ENCODE measurements around the gene GABBR2.

GABBR2 gene

DNA sequence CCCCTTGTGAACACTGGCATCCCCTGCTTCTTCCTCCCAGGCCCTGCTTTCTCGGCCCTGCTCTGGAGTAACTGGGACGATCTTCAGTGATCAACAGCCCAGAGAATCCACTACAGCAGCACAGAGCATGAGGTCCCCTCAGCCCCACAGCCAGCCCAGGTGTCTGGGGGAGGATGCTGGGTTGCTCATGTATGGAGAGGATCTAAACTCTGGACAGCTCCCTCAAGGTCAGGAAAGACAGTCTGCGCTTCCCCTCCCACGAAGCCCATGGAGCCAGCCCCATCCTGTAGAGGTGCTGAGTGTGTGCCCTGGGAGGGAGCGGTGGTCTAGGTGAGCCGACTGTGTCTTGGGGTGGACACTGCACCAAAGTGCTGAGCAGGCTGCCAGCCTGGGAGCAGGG, 190.2 kb downstream of the GABBR2 start:
- peaks cover 12% of the 10 kb centered on the region; the same call in 1 of the 2 replicates for H3K27me3 ChIP-seq (ENCODE audit: control insufficient read depth, low read length)
- no peaks in the 10 kb centered on the region for H3K4me1 ChIP-seq (ENCODE audit: control insufficient read depth, low read length)
- no peaks in the 10 kb centered on the region for H4K20me1 ChIP-seq (ENCODE audit: control insufficient read depth, insufficient read depth, low read depth, low read length)
- H3K79me2 ChIP-seq (ENCODE audit: control insufficient read depth, low read length), result no peaks in the 10 kb centered on the region
- no peak overlapping the region for H3K4me2 ChIP-seq (ENCODE audit: low read length)
- no peaks in the 10 kb centered on the region for H3K9me2 ChIP-seq (replicated peaks; ENCODE audit: control insufficient read depth, low read length)
- H3K36me3 ChIP-seq (ENCODE audit: control insufficient read depth, low read length), result no peaks in the 10 kb centered on the region
- H3F3A ChIP-seq (ENCODE audit: control insufficient read depth, insufficient read depth), result no peaks in the 10 kb centered on the region
- TF ChIP-seq, protein P1, sequence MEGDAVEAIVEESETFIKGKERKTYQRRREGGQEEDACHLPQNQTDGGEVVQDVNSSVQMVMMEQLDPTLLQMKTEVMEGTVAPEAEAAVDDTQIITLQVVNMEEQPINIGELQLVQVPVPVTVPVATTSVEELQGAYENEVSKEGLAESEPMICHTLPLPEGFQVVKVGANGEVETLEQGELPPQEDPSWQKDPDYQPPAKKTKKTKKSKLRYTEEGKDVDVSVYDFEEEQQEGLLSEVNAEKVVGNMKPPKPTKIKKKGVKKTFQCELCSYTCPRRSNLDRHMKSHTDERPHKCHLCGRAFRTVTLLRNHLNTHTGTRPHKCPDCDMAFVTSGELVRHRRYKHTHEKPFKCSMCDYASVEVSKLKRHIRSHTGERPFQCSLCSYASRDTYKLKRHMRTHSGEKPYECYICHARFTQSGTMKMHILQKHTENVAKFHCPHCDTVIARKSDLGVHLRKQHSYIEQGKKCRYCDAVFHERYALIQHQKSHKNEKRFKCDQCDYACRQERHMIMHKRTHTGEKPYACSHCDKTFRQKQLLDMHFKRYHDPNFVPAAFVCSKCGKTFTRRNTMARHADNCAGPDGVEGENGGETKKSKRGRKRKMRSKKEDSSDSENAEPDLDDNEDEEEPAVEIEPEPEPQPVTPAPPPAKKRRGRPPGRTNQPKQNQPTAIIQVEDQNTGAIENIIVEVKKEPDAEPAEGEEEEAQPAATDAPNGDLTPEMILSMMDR (IDR thresholded peaks at IDR 0.05; ENCODE audit: low read depth, low read length, poor library complexity, severe bottlenecking), result no peak
- TF ChIP-seq EZH2phosphoT487 (IDR thresholded peaks at IDR 0.05; ENCODE audit: borderline replicate concordance, low read length), result no peak
- H3K4me3 ChIP-seq (ENCODE audit: low read length), result no peak overlapping the region
- no peak overlapping the region for H3K27ac ChIP-seq (ENCODE audit: low read depth, low read length)
- no peaks in the 10 kb centered on the region for H3K9me3 ChIP-seq (ENCODE audit: control insufficient read depth, insufficient read depth, low read length)

DNA sequence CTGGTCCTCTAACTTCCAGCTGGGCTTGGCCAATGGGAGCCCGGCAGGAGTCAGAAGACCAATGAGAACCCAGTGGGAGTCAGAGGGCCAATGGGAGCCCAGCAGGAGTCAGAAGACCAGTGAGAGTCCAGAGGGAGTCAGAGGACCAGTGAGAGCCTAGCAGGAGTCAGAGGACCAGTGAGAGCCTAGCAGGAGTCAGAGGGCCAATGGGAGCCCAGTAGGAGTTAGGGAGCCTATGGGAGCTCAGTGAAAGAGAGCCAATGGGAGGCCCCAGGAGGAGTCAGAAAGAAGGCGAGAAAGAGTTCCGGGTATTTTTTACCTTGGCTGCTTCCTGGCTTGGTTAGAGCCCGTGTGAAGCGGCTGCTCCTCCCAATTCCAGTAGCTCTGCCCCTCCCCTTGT, 191.0 kb downstream of the GABBR2 start:
- Histone ChIP-seq H3K79me2 (ENCODE audit: control insufficient read depth, low read length) (no peaks in the 10 kb centered on the region), H3F3A (ENCODE audit: control insufficient read depth, insufficient read depth) (no peaks in the 10 kb centered on the region), H3K27ac (ENCODE audit: low read depth, low read length) (no peak overlapping the region), H3K4me2 (ENCODE audit: low read length) (no peak overlapping the region), H4K20me1 (ENCODE audit: control insufficient read depth, insufficient read depth, low read depth, low read length) (no peaks in the 10 kb centered on the region), H3K27me3 (ENCODE audit: control insufficient read depth, low read length) (peaks cover 5% of the 10 kb centered on the region; the same call in 1 of the 2 replicates), H3K4me3 (ENCODE audit: low read length) (no peak overlapping the region), H3K9me3 (ENCODE audit: control insufficient read depth, insufficient read depth, low read length) (no peaks in the 10 kb centered on the region), H3K36me3 (ENCODE audit: control insufficient read depth, low read length) (no peaks in the 10 kb centered on the region), H3K4me1 (ENCODE audit: control insufficient read depth, low read length) (no peaks in the 10 kb centered on the region), H3K9me2 (replicated peaks; ENCODE audit: control insufficient read depth, low read length) (no peaks in the 10 kb centered on the region)
- TF ChIP-seq EZH2phosphoT487 (IDR thresholded peaks at IDR 0.05; ENCODE audit: borderline replicate concordance, low read length), result no peak
- TF ChIP-seq, protein P1 (IDR thresholded peaks at IDR 0.05; ENCODE audit: low read depth, low read length, poor library complexity, severe bottlenecking), result no peak

DNA sequence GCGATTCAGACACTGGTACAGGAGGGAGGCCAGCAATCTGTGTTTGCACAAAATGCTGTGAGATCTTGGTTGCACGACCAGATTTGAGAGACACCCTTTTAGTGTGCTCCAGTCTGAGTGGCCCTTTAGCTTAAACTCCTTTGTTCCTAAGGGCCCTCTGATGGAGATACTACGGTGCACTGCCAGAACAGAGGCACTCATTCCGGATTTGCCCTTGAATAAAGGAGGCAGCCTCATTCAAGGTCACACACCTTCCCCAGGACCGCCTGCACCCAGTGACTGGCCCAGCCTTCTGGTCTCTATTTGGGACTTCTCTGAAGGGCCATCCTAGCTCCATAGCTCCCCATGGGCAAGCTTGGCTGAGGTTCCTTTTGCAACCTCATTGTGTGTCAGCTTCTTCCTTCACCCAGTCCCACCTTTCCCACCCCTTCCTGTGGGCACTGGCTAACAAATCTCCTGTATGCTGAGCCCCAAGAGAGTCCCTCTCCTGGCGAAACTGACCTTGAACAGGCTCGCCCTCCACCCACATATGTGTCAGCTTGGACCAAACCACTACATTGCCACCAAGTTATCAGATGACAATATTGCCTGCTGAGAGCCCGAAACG, 191.7 kb downstream of the GABBR2 start:
- Histone ChIP-seq H3K4me2 (ENCODE audit: low read length) (no peak overlapping the region), H3K27ac (ENCODE audit: low read depth, low read length) (no peak overlapping the region), H4K20me1 (ENCODE audit: control insufficient read depth, insufficient read depth, low read depth, low read length) (no peaks in the 10 kb centered on the region), H3F3A (ENCODE audit: control insufficient read depth, insufficient read depth) (no peaks in the 10 kb centered on the region), H3K9me2 (replicated peaks; ENCODE audit: control insufficient read depth, low read length) (no peaks in the 10 kb centered on the region), H3K36me3 (ENCODE audit: control insufficient read depth, low read length) (no peaks in the 10 kb centered on the region), H3K4me3 (ENCODE audit: low read length) (no peak overlapping the region), H3K79me2 (ENCODE audit: control insufficient read depth, low read length) (no peaks in the 10 kb centered on the region), H3K4me1 (ENCODE audit: control insufficient read depth, low read length) (no peaks in the 10 kb centered on the region), H3K27me3 (ENCODE audit: control insufficient read depth, low read length) (no peaks in the 10 kb centered on the region), H3K9me3 (ENCODE audit: control insufficient read depth, insufficient read depth, low read length) (no peaks in the 10 kb centered on the region)
- TF ChIP-seq EZH2phosphoT487 (IDR thresholded peaks at IDR 0.05; ENCODE audit: borderline replicate concordance, low read length), result no peak
- TF ChIP-seq, protein P1 (IDR thresholded peaks at IDR 0.05; ENCODE audit: low read depth, low read length, poor library complexity, severe bottlenecking), result no peak
